IMR-90 (cell line): ENCODE data around the gene ZNF688. TPM values are rescaled to one million over a fixed set of nuclear protein-coding genes. Genes with fewer than 3 reads are reported as not detected.

Source experiments
- ATAC-seq: fragments of 200-7000 bp; cut with Tn5 transposase; 2 replicates; pipeline ENCODE4 v1.9.1; 2020; ENCODE audit warnings: low read depth, mild to moderate bottlenecking, moderate library complexity
- BruUV-seq: library from RNA; stranded (reverse); fragments of 400-500 nt; replicated peaks from 2 replicates; lab custom pipeline; 2021; lab: Mats Ljungman, UMichigan
- CTCF ChIA-PET: fragments of 300-600 bp; formaldehyde crosslinking; extraction: SDS; loops from one replicate; lab custom pipeline; 2021; ENCODE audit warnings: antibody characterized with exemption; lab: Yijun Ruan, JAX
- POLR2A ChIA-PET: fragments of 300-600 bp; sonication (Branson Sonifier 250); formaldehyde crosslinking; loops from one replicate; lab custom pipeline; 2022; ENCODE audit warnings: antibody characterized with exemption; ENCODE audit not compliant: unreplicated experiment; lab: Charles Lee
- DNase-seq: peaks from one replicate; pipeline ENCODE4 v3.0.0; 2013
- H2AFZ ChIP-seq: replicated peaks from 2 replicates; pipeline ENCODE3; 2013; ENCODE audit warnings: low read length, mild to moderate bottlenecking; ENCODE audit not compliant: poor library complexity
- H2AK5ac ChIP-seq: 2 replicates; pipeline ENCODE4 v1.6.1; 2013; ENCODE audit warnings: low read depth, low read length, inconsistent platforms
- H2AK9ac ChIP-seq: replicated peaks from 2 replicates; pipeline ENCODE3; 2013; ENCODE audit warnings: mild to moderate bottlenecking, low read depth, low read length, moderate library complexity; ENCODE audit not compliant: poor library complexity
- H2BK120ac ChIP-seq: 2 replicates; pipeline ENCODE4 v1.6.1; 2013; ENCODE audit warnings: low read depth, low read length, inconsistent platforms
- H2BK15ac ChIP-seq: 3 replicates; pipeline ENCODE4 v1.6.1; 2013; ENCODE audit warnings: low read depth, low read length, inconsistent platforms
- H2BK20ac ChIP-seq: 2 replicates; pipeline ENCODE4 v1.6.1; 2013; ENCODE audit warnings: low read depth, mild to moderate bottlenecking, inconsistent platforms, low read length, moderate library complexity
- H2BK5ac ChIP-seq: 2 replicates; pipeline ENCODE4 v1.6.1; 2013; ENCODE audit warnings: mild to moderate bottlenecking, low read depth, low read length, inconsistent platforms; ENCODE audit not compliant: poor library complexity, severe bottlenecking
- H3K14ac ChIP-seq: replicated peaks from 2 replicates; pipeline ENCODE4 v1.6.1; 2013; ENCODE audit warnings: low read depth, low read length, inconsistent platforms
- H3K18ac ChIP-seq: 2 replicates; pipeline ENCODE4 v1.6.1; 2013; ENCODE audit warnings: low read depth, low read length, control low read depth
- H3K23ac ChIP-seq: 2 replicates; pipeline ENCODE4 v1.6.1; 2013; ENCODE audit warnings: low read depth, low read length, inconsistent platforms
- H3K27ac ChIP-seq: 2 replicates; pipeline ENCODE4 v1.5.1; 2013; ENCODE audit warnings: mild to moderate bottlenecking, control low read depth, low read length; ENCODE audit not compliant: insufficient read depth
- H3K27me3 ChIP-seq: 2 replicates; pipeline ENCODE4 v1.6.1; 2013; ENCODE audit warnings: low read length; ENCODE audit not compliant: control insufficient read depth, insufficient read depth
- H3K36me3 ChIP-seq: 2 replicates; pipeline ENCODE4 v1.6.1; 2013; ENCODE audit warnings: low read length, mixed read lengths; ENCODE audit not compliant: control insufficient read depth, insufficient read depth
- H3K4ac ChIP-seq: 2 replicates; pipeline ENCODE4 v1.6.1; 2013; ENCODE audit warnings: low read depth, low read length, inconsistent platforms
- H3K4me1 ChIP-seq: 2 replicates; pipeline ENCODE4 v1.6.1; 2013; ENCODE audit warnings: low read length, mixed read lengths; ENCODE audit not compliant: control insufficient read depth, insufficient read depth
- H3K4me2 ChIP-seq: 2 replicates; pipeline ENCODE4 v1.6.1; 2013; ENCODE audit warnings: low read depth, mild to moderate bottlenecking, control low read depth, low read length, moderate library complexity
- H3K4me3 ChIP-seq: 2 replicates; pipeline ENCODE4 v1.5.1; 2013; ENCODE audit warnings: low read depth, mild to moderate bottlenecking, control low read depth, low read length, moderate library complexity; ENCODE audit not compliant: insufficient read depth
- H3K56ac ChIP-seq: 2 replicates; pipeline ENCODE4 v1.6.1; 2013; ENCODE audit warnings: low read length, inconsistent platforms; ENCODE audit not compliant: insufficient read depth; ENCODE audit errors: extremely low read depth
- H3K79me1 ChIP-seq, 2 experiments: 2 replicates each; pipeline ENCODE4 v1.6.1; 2013; ENCODE audit warnings: low read length in 2 of 2, inconsistent platforms in 1 of 2, low read depth in 1 of 2
- H3K9ac ChIP-seq: 2 replicates; pipeline ENCODE4 v1.6.1; 2013; ENCODE audit warnings: low read depth, low read length, control low read depth
- H3K9me1 ChIP-seq: 2 replicates; pipeline ENCODE4 v1.6.1; 2013; ENCODE audit warnings: low read length, inconsistent platforms; ENCODE audit not compliant: insufficient read depth
- H3K9me3 ChIP-seq: 2 replicates; pipeline ENCODE4 v1.6.1; 2013; ENCODE audit warnings: low read length; ENCODE audit not compliant: control insufficient read depth, insufficient read depth
- H4K20me1 ChIP-seq: 2 replicates; pipeline ENCODE4 v1.6.1; 2013; ENCODE audit warnings: low read length, inconsistent platforms; ENCODE audit not compliant: insufficient read depth
- H4K5ac ChIP-seq: 2 replicates; pipeline ENCODE4 v1.6.1; 2013; ENCODE audit warnings: mild to moderate bottlenecking, low read depth, low read length, control low read depth
- H4K8ac ChIP-seq, 2 experiments: 2 replicates each; pipeline ENCODE4 v1.6.1; 2013; ENCODE audit warnings: low read depth in 2 of 2, low read length in 2 of 2, control low read depth in 1 of 2, inconsistent platforms in 1 of 2
- H4K91ac ChIP-seq: 2 replicates; pipeline ENCODE4 v1.6.1; 2013; ENCODE audit warnings: low read depth, low read length, inconsistent platforms; ENCODE audit not compliant: insufficient read depth
- BHLHE40 ChIP-seq: fragments of 150-350 bp; IDR thresholded peaks from 2 replicates; pipeline ENCODE4 v1.6.1; 2016; ENCODE audit warnings: mild to moderate bottlenecking, low read depth, low read length
- CEBPB ChIP-seq: IDR thresholded peaks from 2 replicates; pipeline ENCODE4 v1.6.1; 2012; ENCODE audit warnings: low read depth, low read length, improper control_type of control experiment
- CHD1 ChIP-seq: IDR thresholded peaks from 2 replicates; pipeline ENCODE4 v1.6.1; 2012; ENCODE audit warnings: low read depth, low read length, improper control_type of control experiment
- FOS ChIP-seq: fragments of 150-350 bp; IDR thresholded peaks from 2 replicates; pipeline ENCODE4 v1.6.1; 2016; ENCODE audit warnings: low read depth, low read length
- MAFK ChIP-seq: IDR thresholded peaks from 2 replicates; pipeline ENCODE4 v1.6.1; 2012; ENCODE audit warnings: low read depth, low read length, improper control_type of control experiment
- MAZ ChIP-seq: IDR thresholded peaks from 2 replicates; pipeline ENCODE4 v1.6.1; 2012; ENCODE audit warnings: low read depth, mild to moderate bottlenecking, low read length, improper control_type of control experiment, moderate library complexity, borderline replicate concordance
- NFE2L2 ChIP-seq: fragments of 150-350 bp; IDR thresholded peaks from 2 replicates; pipeline ENCODE4 v1.6.1; 2016; ENCODE audit warnings: low read depth, mild to moderate bottlenecking, low read length
- POLR2A ChIP-seq: IDR thresholded peaks from 2 replicates; pipeline ENCODE4 v1.6.1; 2012; ENCODE audit warnings: mild to moderate bottlenecking, low read depth, low read length
- RAD21 ChIP-seq: IDR thresholded peaks from 2 replicates; pipeline ENCODE4 v1.6.1; 2012; ENCODE audit warnings: low read length, improper control_type of control experiment
- RCOR1 ChIP-seq: IDR thresholded peaks from 2 replicates; pipeline ENCODE4 v1.6.1; 2012; ENCODE audit warnings: mild to moderate bottlenecking, low read length, improper control_type of control experiment; ENCODE audit not compliant: insufficient replicate concordance
- RFX5 ChIP-seq: IDR thresholded peaks from 2 replicates; pipeline ENCODE4 v1.8.0; 2012; ENCODE audit warnings: low read depth, mild to moderate bottlenecking, low read length, moderate library complexity
- SMC3 ChIP-seq: fragments of 150-350 bp; IDR thresholded peaks from 2 replicates; pipeline ENCODE4 v1.6.1; 2016; ENCODE audit warnings: low read depth, mild to moderate bottlenecking, antibody characterized with exemption, low read length, moderate library complexity
- WGBS, 2 experiments: methylation state at CpG; one replicate each; pipeline versions ENCODE4 v1.1.5 to v1.1.7; 2013; ENCODE audit warnings: missing lambda C conversion rate in 2 of 2; ENCODE audit not compliant: insufficient read length in 1 of 2; ENCODE audit errors: extremely low coverage in 2 of 2; 5-methylcytosine and 5-hydroxymethylcytosine counted together
- dilution Hi-C: fragments of 300-500 bp; cut with HindIII; formaldehyde crosslinking; loops from one replicate; pipeline ENCODE4 v1.14.3; 2018; ENCODE audit warnings: low sequenced_read_pairs; ENCODE audit not compliant: unreplicated experiment
- in situ Hi-C: fragments of 300-500 bp; cut with MboI; formaldehyde crosslinking; loops from 3 replicates; pipeline ENCODE4 v1.14.3; 2019; ENCODE audit warnings: low sequenced_read_pairs, inconsistent platforms, mixed read lengths
- intact Hi-C: fragments of 100-400 bp; cut with micrococcal nuclease; formaldehyde crosslinking; loops from 2 replicates; pipeline ENCODE4 v1.10.0; 2022
- polyA plus RNA-seq, 3 experiments: library from polyadenylated mRNA; depleted of rRNA; stranded (reverse); fragments of >200 nt; gene quantifications; 2 replicates each; pipeline ENCODE4 v1.2.3, GENCODE V29; 2012; ENCODE audit warnings: low replicate concordance in 1 of 3
- total RNA-seq: library from RNA; depleted of rRNA; stranded (reverse); fragments of >200 nt; gene quantifications from 2 replicates; pipeline ENCODE4 v1.2.3, GENCODE V29; 2012
- TF ChIP-seq, protein P1 (sequence below): conservative IDR thresholded peaks from 2 replicates; pipeline ENCODE4 v1.5.1; 2012; ENCODE audit warnings: mild to moderate bottlenecking, low read depth, low read length, improper control_type of control experiment
- TF ChIP-seq, protein P2 (sequence below): fragments of 150-350 bp; IDR thresholded peaks from 2 replicates; pipeline ENCODE4 v1.6.1; 2016; ENCODE audit warnings: low read depth, mild to moderate bottlenecking, low read length, moderate library complexity, borderline replicate concordance
- TF ChIP-seq, protein P3 (sequence below): fragments of 150-350 bp; IDR thresholded peaks from 2 replicates; pipeline ENCODE4 v1.6.1; 2017; ENCODE audit warnings: mild to moderate bottlenecking, antibody characterized with exemption, low read length, low read depth

Gene ZNF688
- total and polyA plus RNA-seq, 2 of the 4 experiments (the other 2 are of a cell fraction), result 1.8 to 3.7 TPM

DNA sequence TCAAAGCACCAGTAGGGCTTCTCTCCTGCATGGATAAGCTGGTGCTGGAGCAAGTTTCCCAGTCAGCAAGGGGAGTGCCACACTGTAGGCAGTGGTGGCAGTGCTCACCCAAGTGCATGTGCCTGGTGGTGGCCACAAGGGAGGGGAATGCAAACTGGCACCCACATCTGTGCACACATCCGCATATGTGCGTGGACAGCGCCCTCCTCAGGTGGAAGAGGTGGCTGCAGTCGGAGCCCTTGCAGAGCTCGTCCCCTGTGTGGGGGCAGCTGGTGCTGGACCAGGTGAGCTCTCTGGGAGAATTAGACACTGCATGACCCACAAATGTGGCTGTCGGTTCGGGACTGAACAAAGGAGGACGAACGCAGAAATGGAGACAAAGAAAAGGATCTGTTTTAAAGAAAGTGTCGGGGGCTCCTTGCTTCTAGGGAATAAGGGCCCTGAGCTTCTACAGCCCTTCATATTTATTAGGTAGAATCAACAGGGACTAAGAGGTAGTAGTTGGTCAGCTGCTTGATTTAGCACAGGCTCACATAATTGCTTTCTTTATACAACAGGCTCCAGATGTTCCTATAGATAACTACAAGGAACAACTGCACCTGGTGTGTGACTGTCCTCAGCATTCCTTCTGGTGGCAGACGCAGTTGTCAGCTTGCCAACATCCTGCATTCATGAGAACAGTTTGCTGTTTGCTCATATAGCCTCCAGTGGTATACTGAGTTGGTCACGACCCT, 44.0 kb upstream of the ZNF688 start:
- Histone ChIP-seq H4K5ac (no peak overlapping the region), H3K79me1 (peaks cover 0 to 4% of the 10 kb centered on the region in 2 experiments; a peak in 1 of 4 replicates), H3K14ac (no peak overlapping the region), H4K91ac (no peak overlapping the region), H3K23ac (no peak overlapping the region), H2BK120ac (no peak overlapping the region), H3K9me3 (no peaks in the 10 kb centered on the region), H2BK15ac (no peak overlapping the region), H3K27me3 (no peaks in the 10 kb centered on the region; the same call in 1 of the 2 replicates), H3K27ac (no peak overlapping the region), H2AFZ (peak overlapping the region; percentile 65), H4K20me1 (no peaks in the 10 kb centered on the region), H3K18ac (no peak overlapping the region), H3K9ac (no peak overlapping the region), H3K4me3 (no peak overlapping the region), H2AK5ac (no peak overlapping the region), H3K4me2 (no peak overlapping the region), H3K36me3 (no peaks in the 10 kb centered on the region), H4K8ac (no peak overlapping the region), H3K4me1 (no peaks in the 10 kb centered on the region), H3K9me1 (no peaks in the 10 kb centered on the region), H2BK20ac (no peak overlapping the region), H2BK5ac (no peak overlapping the region), H3K56ac (no peak overlapping the region), H3K4ac (no peak overlapping the region), H2AK9ac (no peak overlapping the region)
- in situ Hi-C loops (no loop called here), dilution Hi-C loops (no loop called here), intact Hi-C loops (no loop called here)
- DNase-seq (peak; percentile 8), ATAC-seq (peak; percentile 42; the same call in 1 of the 2 replicates)
- BruUV-seq, result no TSS peak
- ChIA-PET CTCF (interaction anchor here (0.6 to 1.6 kb wide), 5 partner anchors 13 to 31 kb away, joined by 3 to 5 read pairs (median 4); no protein-coding TSS in a partner anchor), POLR2A (no interaction called here)
- WGBS, 2 experiments, result 11% methylated on average over 5 of the region's 12 CpGs; no CpG with 5 or more reads in 1 of the 2 experiments
- TF ChIP-seq MAZ, result no peak
- TF ChIP-seq CHD1, result no peak
- TF ChIP-seq, protein P1, sequence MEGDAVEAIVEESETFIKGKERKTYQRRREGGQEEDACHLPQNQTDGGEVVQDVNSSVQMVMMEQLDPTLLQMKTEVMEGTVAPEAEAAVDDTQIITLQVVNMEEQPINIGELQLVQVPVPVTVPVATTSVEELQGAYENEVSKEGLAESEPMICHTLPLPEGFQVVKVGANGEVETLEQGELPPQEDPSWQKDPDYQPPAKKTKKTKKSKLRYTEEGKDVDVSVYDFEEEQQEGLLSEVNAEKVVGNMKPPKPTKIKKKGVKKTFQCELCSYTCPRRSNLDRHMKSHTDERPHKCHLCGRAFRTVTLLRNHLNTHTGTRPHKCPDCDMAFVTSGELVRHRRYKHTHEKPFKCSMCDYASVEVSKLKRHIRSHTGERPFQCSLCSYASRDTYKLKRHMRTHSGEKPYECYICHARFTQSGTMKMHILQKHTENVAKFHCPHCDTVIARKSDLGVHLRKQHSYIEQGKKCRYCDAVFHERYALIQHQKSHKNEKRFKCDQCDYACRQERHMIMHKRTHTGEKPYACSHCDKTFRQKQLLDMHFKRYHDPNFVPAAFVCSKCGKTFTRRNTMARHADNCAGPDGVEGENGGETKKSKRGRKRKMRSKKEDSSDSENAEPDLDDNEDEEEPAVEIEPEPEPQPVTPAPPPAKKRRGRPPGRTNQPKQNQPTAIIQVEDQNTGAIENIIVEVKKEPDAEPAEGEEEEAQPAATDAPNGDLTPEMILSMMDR, result peak; percentile 50
- no peak for TF ChIP-seq RCOR1
- peak; percentile 58 for TF ChIP-seq RAD21
- TF ChIP-seq POLR2A, result no peak
- no peak for TF ChIP-seq BHLHE40
- no peak for TF ChIP-seq NFE2L2
- TF ChIP-seq CEBPB, result no peak
- TF ChIP-seq, protein P2, sequence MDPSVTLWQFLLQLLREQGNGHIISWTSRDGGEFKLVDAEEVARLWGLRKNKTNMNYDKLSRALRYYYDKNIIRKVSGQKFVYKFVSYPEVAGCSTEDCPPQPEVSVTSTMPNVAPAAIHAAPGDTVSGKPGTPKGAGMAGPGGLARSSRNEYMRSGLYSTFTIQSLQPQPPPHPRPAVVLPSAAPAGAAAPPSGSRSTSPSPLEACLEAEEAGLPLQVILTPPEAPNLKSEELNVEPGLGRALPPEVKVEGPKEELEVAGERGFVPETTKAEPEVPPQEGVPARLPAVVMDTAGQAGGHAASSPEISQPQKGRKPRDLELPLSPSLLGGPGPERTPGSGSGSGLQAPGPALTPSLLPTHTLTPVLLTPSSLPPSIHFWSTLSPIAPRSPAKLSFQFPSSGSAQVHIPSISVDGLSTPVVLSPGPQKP, result no peak
- TF ChIP-seq, protein P3, sequence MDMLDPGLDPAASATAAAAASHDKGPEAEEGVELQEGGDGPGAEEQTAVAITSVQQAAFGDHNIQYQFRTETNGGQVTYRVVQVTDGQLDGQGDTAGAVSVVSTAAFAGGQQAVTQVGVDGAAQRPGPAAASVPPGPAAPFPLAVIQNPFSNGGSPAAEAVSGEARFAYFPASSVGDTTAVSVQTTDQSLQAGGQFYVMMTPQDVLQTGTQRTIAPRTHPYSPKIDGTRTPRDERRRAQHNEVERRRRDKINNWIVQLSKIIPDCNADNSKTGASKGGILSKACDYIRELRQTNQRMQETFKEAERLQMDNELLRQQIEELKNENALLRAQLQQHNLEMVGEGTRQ, result no peak
- TF ChIP-seq MAFK, result no peak
- TF ChIP-seq SMC3, result peak; percentile 35; the same call in 1 of the 2 replicates
- no peak for TF ChIP-seq FOS
- no peak for TF ChIP-seq RFX5
